GM19438 (cell line): ENCODE data around the gene HMGCS1.
"Not testable (repeated sequence)": the region's sequence is repeated elsewhere in the genome, so short reads cannot be mapped to it uniquely, and the experiment has no call there.

Source experiments
- ATAC-seq: cut with Tn5 transposase; IDR thresholded peaks from one replicate; pipeline ENCODE4 v1.9.1; 2021; ENCODE audit warnings: low read depth; ENCODE audit not compliant: unreplicated experiment

Gene HMGCS1

GRCh38 chr5:43313035-43313853 is at the start of gene HMGCS1:
Gene HMGCS1, minus strand, starts transcription at chr5:43313412. Its CDS starts 14,447 bp downstream, at chr5:43298965.
- peak; percentile 93 for ATAC-seq

GRCh38 chr5:43358726-43359125 is 45.5 kb upstream of the HMGCS1 start:
- no peak for ATAC-seq

GRCh38 chr5:43358301-43358700 is 45.1 kb upstream of the HMGCS1 start:
- ATAC-seq, result no peak

GRCh38 chr5:43357878-43358281 is 44.7 kb upstream of the HMGCS1 start:
- ATAC-seq, result no peak

GRCh38 chr5:43357067-43357466 is 43.9 kb upstream of the HMGCS1 start:
- no peak for ATAC-seq

GRCh38 chr5:43354774-43355173 is 41.6 kb upstream of the HMGCS1 start:
- no peak for ATAC-seq

GRCh38 chr5:43353668-43354067 is 40.5 kb upstream of the HMGCS1 start:
- ATAC-seq, result no peak

GRCh38 chr5:43352915-43353314 is 39.7 kb upstream of the HMGCS1 start:
- no peak for ATAC-seq

GRCh38 chr5:43352131-43352530 is 38.9 kb upstream of the HMGCS1 start:
- no peak for ATAC-seq

GRCh38 chr5:43348861-43349363 is 35.7 kb upstream of the HMGCS1 start:
- no peak for ATAC-seq

- no peak for ATAC-seq
These were observed 35.0 kb upstream of the HMGCS1 start for GRCh38 chr5:43348207-43348606.

GRCh38 chr5:43338862-43339261 is 25.6 kb upstream of the HMGCS1 start:
- ATAC-seq, result no peak

GRCh38 chr5:43336159-43336558 is 22.9 kb upstream of the HMGCS1 start:
- ATAC-seq, result no peak

- ATAC-seq, result no peak
These were observed 22.5 kb upstream of the HMGCS1 start for GRCh38 chr5:43335681-43336080.

- no peak for ATAC-seq
These were observed 19.2 kb upstream of the HMGCS1 start for GRCh38 chr5:43332401-43332800.

- not testable (repeated sequence) for ATAC-seq
These were observed 12.4 kb upstream of the HMGCS1 start for GRCh38 chr5:43325624-43326023.

GRCh38 chr5:43323488-43323887 is 10.3 kb upstream of the HMGCS1 start:
- not testable (repeated sequence) for ATAC-seq

GRCh38 chr5:43320846-43321245 is 7.6 kb upstream of the HMGCS1 start:
- no peak for ATAC-seq

- no peak for ATAC-seq
These were observed 3.2 kb upstream of the HMGCS1 start for GRCh38 chr5:43316421-43316820.

- no peak for ATAC-seq
These were observed 2.5 kb upstream of the HMGCS1 start for GRCh38 chr5:43315682-43316081.

- ATAC-seq, result no peak
These were observed 2.1 kb upstream of the HMGCS1 start for GRCh38 chr5:43315263-43315662.

- no peak for ATAC-seq
These were observed 1.5 kb upstream of the HMGCS1 start for GRCh38 chr5:43314724-43315123.
